SK-N-SH (cell line): ENCODE measurements around the gene ALDH4A1.

Experiments used
- CTCF ChIP-seq: fragments of 200-600 bp; sonication (generic); IDR thresholded peaks from 2 replicates; pipeline ENCODE4 v1.6.1; 2017; ENCODE audit warnings: antibody characterized with exemption, mild to moderate bottlenecking, moderate library complexity
- EP300 ChIP-seq, 2 experiments: IDR thresholded peaks; 2 replicates each; pipeline versions ENCODE4 v1.4.0 to v1.6.1; 2012; ENCODE audit warnings: borderline replicate concordance in 1 of 2, low read depth in 1 of 2, low read length in 1 of 2
- EZH2phosphoT487 ChIP-seq: fragments of 200-600 bp; sonication (generic); IDR thresholded peaks from 2 replicates; pipeline ENCODE4 v1.6.1; 2017; ENCODE audit warnings: low read depth, mixed run types, mild to moderate bottlenecking, antibody characterized with exemption, moderate library complexity, borderline replicate concordance
- MAX ChIP-seq: IDR thresholded peaks from 2 replicates; pipeline ENCODE4 v1.4.0; 2012; ENCODE audit warnings: low read depth
- MXI1 ChIP-seq: IDR thresholded peaks from 2 replicates; pipeline ENCODE4 v1.6.1; 2012; ENCODE audit warnings: mild to moderate bottlenecking, low read depth, low read length, improper control_type of control experiment
- NFIC ChIP-seq: IDR thresholded peaks from 2 replicates; pipeline ENCODE4 v1.4.0; 2012; ENCODE audit warnings: borderline replicate concordance
- POLR2AphosphoS5 ChIP-seq: IDR thresholded peaks from 2 replicates; pipeline ENCODE4 v1.6.1; 2012; ENCODE audit warnings: low read depth, low read length
- RFX5 ChIP-seq: IDR thresholded peaks from 2 replicates; pipeline ENCODE4 v1.6.1; 2012; ENCODE audit warnings: mild to moderate bottlenecking, improper control_type of control experiment, low read length
- TCF12 ChIP-seq: IDR thresholded peaks from 2 replicates; pipeline ENCODE4 v1.4.0; 2012
- YY1 ChIP-seq: IDR thresholded peaks from 2 replicates; pipeline ENCODE4 v1.4.0; 2012; ENCODE audit warnings: low read depth, mild to moderate bottlenecking

DNA sequence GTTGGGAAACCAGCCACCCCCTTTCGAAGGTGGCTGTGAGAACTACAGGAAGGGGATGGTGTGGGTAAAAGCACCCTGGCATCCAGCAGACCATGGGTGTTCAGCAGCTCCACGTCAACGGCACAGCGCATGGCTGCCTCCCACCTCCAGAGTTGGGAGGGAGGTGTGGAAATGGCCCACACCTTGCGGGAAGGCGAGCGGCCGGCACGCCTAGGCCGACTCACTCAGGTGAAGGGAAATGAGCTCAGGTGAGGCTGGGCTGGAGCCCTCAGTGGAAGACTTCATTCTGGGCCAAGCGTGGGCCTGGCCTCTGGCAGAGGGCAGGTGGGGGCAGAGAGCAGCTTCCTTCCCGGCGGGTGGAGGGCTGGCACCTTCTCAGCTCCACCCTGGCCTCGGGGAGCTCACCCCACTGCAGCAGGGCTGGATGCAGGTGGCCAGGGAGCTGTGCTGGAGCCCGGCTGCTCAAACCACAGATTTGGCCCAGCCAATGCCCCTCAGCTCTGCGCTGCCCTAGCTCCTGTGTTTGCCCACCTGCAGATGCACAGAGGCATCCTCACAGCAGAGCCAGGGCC is 24.8 kb upstream of the ALDH4A1 start:
- TF ChIP-seq EP300 (IDR thresholded peaks at IDR 0.05; ENCODE audit: borderline replicate concordance in 1 of 2, low read depth in 1 of 2, low read length in 1 of 2) (no peak), NFIC (no peak), RFX5 (no peak), POLR2AphosphoS5 (no peak), MXI1 (no peak), MAX (no peak), CTCF (no peak), TCF12 (no peak), EZH2phosphoT487 (no peak), YY1 (no peak)
